Measurements from ENCODE around the gene RAD23B.

The RAD23B gene

GRCh38 chr9:107337676-107338590 is 54.9 kb downstream of the RAD23B start:
- no peak for DNase-seq

- no peak for DNase-seq
These were observed 56.0 kb downstream of the RAD23B start for GRCh38 chr9:107338911-107339659.

DNA sequence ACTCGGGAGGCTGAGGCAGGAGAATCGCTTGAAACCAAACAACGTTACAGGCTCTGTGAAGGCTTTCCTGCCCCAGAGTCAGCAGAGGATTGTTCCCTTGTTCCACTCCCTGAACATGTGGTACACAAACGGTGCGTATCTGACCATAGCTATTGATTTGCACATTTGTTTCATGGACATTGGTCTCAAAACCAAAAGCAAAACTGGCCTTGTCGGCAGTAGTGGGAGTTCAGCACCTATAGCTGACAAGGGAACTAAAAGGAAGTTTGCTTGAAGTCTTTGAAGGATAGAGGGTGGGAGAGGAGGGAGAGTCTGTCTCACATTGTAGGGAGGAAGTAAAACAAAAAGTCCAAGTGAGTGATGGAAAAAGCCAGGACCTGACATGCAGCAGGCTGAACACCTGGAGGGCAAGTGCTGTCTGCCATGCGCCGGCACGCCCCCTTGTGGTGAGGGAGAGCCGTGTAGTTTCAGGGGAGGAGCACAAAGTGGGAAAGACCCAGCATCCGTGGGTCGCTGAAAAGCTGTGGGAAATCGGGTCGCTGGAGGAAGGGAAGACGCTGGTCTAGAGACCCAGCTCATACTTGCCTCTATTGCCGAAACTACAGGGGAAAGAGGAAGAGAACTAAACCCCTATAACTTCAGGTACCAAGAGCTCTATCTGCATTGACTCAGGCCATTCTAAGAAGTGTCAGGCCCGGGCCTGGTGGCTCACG is 58.0 kb downstream of the RAD23B start:
- DNase-seq: peak; percentile 31

- DNase-seq: no peak
These were observed 59.5 kb downstream of the RAD23B start for GRCh38 chr9:107342476-107343161.

- no peak for DNase-seq
These were observed 62.2 kb downstream of the RAD23B start for GRCh38 chr9:107345327-107345726.

DNA sequence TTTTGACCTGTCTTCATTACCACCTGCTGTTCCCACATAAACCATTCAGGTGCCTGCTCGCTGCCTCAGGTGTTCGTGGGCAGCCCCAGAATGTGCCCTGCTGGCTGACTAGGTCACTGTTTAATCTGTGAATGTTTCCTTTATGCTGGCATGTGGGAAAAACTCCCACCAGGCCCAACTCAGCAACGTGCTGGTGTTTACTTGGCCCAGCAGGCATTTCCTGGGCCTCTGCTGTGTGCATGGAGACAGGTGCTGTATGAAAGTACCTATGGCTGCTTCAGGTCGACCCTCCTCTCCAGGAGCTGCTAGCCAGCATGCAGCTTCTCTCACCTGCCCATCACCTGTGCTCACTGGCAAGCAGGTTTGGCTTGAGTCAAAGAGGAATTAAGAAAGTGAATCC is 65.8 kb downstream of the RAD23B start:
- DNase-seq: no peak

DNA sequence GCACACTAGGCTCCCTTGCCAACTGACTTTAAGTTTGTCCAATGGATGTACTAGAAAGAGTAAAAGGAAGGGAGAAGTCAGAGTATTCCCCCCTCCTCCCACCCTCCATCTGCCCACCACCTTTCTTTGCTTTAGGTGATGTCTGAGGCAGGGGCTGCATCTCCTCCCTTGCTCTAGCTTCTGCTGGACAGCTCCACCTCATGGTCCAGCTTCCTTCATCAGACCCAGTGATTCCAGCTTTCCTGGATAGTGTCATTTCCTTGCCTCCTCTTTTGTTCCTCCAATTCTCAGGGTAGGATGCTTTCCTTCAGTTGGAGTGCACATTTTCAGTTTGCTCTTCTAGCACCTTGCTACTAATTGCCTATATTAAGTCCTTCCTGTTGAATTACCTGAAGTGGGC is 67.4 kb downstream of the RAD23B start:
- no peak for DNase-seq

GRCh38 chr9:107351382-107352045 is 68.4 kb downstream of the RAD23B start:
- no peak for DNase-seq

GRCh38 chr9:107355394-107355793 is 72.3 kb downstream of the RAD23B start:
- DNase-seq: no peak

DNA sequence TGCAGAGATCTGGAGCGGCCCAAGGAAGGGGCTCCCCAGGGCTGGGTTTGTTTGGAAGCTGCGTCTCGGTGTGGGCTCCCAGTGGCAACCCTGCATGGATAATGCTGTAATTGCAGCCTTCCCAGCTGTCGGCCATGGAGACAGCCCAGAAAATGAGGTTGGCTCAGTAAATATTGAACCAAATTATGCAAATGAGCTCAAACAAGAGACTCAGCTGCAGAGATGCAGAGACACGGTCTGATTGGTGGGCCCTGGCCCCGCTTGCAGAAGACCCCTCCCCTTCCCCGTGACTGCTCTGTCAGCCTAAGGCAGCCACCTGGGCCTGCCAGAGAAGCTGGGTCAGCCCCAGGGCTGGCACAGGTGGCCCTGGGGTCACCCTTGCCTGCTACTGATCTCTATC is 75.9 kb downstream of the RAD23B start:
- no peak for DNase-seq

DNA sequence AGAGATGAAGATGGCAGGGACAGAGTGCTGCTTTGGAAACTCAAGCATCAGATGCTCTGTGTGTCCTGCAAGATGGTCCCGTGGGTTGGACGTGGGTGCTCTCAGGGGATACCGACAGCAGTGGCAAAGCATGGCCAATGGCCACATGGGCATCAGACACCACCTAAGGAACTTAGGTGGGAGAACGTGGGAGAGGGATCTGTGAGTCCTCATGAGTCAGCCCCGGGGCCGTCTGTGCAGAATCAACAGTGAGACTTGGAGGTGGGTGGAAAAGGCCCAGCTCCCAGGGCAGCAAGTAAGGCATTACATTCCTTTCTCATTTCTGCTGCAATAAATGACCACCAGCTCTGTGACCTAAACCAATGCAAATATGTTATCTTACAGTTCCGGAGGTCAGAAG is 77.0 kb downstream of the RAD23B start:
- no peak for DNase-seq

DNA sequence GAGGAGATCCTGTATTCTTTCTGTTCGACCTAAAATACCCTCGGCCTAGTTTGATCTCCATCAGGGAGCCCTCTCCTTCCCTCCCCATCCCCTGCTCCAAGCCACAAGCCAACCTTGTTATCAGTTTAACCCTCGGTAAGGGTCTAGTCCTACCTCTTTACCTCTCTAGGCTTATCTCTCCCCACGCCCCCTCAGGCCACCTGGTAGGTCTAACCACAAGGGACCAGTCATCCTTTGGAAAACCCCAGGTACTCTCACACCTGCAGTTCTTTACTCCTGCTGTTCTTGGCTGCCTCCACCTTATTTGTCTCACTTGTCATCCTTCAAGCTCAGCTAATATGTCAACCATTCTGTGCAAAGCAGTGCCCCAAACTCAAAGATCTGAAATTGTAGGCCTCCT is 78.7 kb downstream of the RAD23B start:
- no peak for DNase-seq

GRCh38 chr9:107363516-107364152 is 80.6 kb downstream of the RAD23B start:
- no peak for DNase-seq

- DNase-seq: no peak
These were observed 84.8 kb downstream of the RAD23B start for GRCh38 chr9:107367727-107368502.

DNA sequence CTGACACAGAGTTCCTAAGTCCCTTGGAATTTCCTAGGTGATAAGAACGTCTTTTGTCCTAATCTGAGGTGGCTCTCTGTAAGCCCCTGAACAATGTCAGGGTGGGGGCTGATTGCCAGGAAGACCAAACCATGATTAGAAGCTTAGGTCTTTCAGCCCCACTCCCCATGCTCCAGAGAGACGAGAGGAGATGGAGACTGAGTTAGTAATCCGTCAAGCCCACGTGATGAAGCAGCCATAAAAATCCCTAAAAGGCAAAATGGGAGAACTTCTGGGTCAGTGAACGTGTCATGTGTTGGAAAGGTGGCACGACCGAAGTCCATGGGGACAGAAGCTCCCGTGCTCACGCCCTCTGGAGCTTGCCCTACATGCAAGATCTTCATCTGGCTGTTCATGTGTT is 85.6 kb downstream of the RAD23B start:
- DNase-seq: no peak

- no peak for DNase-seq
These were observed 90.7 kb downstream of the RAD23B start for GRCh38 chr9:107373809-107374208.

- DNase-seq: no peak
These were observed 91.9 kb downstream of the RAD23B start for GRCh38 chr9:107375001-107375400.

DNA sequence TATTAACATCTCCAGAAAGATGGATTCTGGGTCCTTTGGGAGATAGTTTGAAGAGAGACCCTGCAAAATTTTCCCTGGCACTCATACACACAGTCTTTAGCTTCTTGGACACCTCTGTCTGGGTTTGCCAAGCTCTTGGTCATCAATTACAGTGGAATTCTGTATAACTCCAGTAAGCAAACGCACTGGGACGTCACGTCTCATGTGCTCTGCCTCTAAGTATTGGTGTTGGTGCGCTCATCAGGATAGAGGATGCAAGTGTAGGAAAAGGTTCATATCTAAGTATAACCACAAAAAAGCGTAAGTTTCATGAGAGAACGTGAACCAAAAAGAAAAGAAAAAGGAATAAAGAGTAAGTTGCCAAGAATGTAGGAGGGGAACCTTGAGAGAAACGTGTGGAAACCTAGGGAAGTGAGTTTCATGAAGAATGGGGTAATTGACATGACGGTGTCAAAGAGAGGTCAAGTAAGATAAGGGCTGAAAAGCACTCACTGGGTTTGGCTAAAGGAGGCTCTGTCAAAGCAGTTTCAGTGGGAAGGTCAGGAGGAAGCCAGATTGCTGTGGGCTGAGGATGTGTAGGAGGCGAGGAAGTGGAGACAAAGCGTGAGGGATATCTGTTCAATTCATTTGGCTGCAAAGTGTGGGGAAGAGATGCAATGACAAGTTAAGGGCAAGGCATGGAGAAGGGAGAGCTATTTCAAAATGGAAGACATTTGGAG is 92.7 kb downstream of the RAD23B start:
- no peak for DNase-seq

DNA sequence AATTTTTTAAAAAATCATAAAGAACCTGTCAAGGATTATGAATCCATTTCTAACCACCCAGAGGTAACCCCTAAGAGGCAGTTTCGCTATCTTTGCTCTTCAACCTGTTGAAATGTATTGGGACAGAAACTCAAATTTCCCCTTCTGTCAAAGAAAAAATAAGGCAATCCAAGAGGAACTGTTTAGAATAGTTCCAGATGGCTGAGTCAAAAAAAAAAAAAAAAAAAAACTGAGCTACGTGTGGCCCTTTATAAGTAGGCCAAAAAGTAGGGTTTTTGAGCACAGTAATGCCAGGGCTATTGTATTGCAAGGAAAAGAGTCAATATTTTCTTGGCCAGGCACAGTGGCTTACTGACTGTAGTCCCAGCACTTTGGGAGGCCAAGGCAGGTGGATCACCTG is 94.9 kb downstream of the RAD23B start:
- DNase-seq: no peak

Measured in HCEC 1CT (cell line).